Heart left ventricle (tissue), 16 donors: Measurements from ENCODE around the gene KLHL29. TPM values are rescaled to one million over a fixed set of nuclear protein-coding genes. Genes with fewer than 3 reads are reported as not detected.

Source experiments
- ATAC-seq, 4 donors: fragments of 200-7000 bp; cut with Tn5 transposase; one replicate each; pipeline ENCODE4 v1.9.1; 2020 to 2022; ENCODE audit warnings: moderate library complexity in 4 of 4, mild to moderate bottlenecking in 3 of 4, moderate number of reproducible peaks in 1 of 4
- DNase-seq, 5 donors: peaks; one replicate each; pipeline ENCODE4 v3.0.0-alpha.2; 2020
- H3K27ac ChIP-seq, 12 donors: fragments of 200-600 bp; sonication (generic) in 4 of 12; one replicate each; pipeline versions ENCODE4 v1.5.0 to v1.8.0; 2016 to 2022; ENCODE audit warnings: mild to moderate bottlenecking in 2 of 12
- H3K27me3 ChIP-seq, 9 donors: fragments of 200-600 bp; sonication (generic) in 2 of 9; one replicate each; pipeline versions ENCODE4 v1.5.1 to v1.8.0; 2016 to 2022; ENCODE audit warnings: mild to moderate bottlenecking in 3 of 9
- H3K36me3 ChIP-seq, 9 donors: fragments of 200-600 bp; sonication (generic) in 2 of 9; one replicate each; pipeline versions ENCODE4 v1.5.0 to v1.8.0; 2018 to 2022; ENCODE audit warnings: mild to moderate bottlenecking in 2 of 9
- H3K4me1 ChIP-seq, 12 donors: fragments of 200-600 bp; sonication (generic) in 4 of 12; one replicate each; pipeline versions ENCODE4 v1.5.0 to v1.8.0; 2016 to 2022; ENCODE audit warnings: mild to moderate bottlenecking in 3 of 12
- H3K4me3 ChIP-seq, 12 donors: fragments of 200-600 bp; sonication (generic) in 4 of 12; one replicate each; pipeline versions ENCODE4 v1.5.0 to v1.8.0; 2017 to 2022; ENCODE audit warnings: mild to moderate bottlenecking in 9 of 12, moderate library complexity in 4 of 12
- H3K9me3 ChIP-seq, 12 donors: fragments of 200-600 bp; sonication (generic) in 4 of 12; one replicate each; pipeline versions ENCODE4 v1.5.0 to v1.8.0; 2016 to 2022; ENCODE audit warnings: mild to moderate bottlenecking in 1 of 12
- POLR2A ChIP-seq, 2 donors: fragments of 450-650 bp; IDR thresholded peaks; one replicate each; pipeline ENCODE4 v1.6.1; 2017; ENCODE audit warnings: antibody characterized with exemption in 2 of 2, mild to moderate bottlenecking in 2 of 2, moderate library complexity in 2 of 2
- WGBS, 4 donors: extraction: QIAGEN DNeasy Blood & Tissue Kit in 2 of 4; methylation state at CpG; one replicate each; pipeline versions ENCODE4 v1.1.5 to v1.1.7; 2013 to 2018; 5-methylcytosine and 5-hydroxymethylcytosine counted together
- intact Hi-C, 10 donors: fragments of 100-400 bp; cut with DNase I; formaldehyde crosslinking; loops; one replicate each; pipeline versions ENCODE4 v1.11.1 to v1.14.2; 2022
- polyA plus RNA-seq, 2 donors: library from polyadenylated mRNA; stranded (reverse); fragments of 200-250 nt; gene quantifications; one replicate each; pipeline ENCODE4 v1.2.3, GENCODE V29; 2013
- total RNA-seq, 9 donors: library from RNA; depleted of rRNA in 2 of 9; stranded (reverse); fragments of >200 nt in 2 of 9; fragmentation: NEBNext Ultra II Directional in 3 of 9; extraction: Animal tissue kit (Norgen Biotek cat#: 25700) in 3 of 9; gene quantifications; one replicate each; pipeline versions ENCODE4 v1.1.0 to v1.2.4, GENCODE V29; 2016 to 2023
- TF ChIP-seq, protein P1 (sequence below), 12 donors: fragments of 200-600 bp; sonication (generic) in 4 of 12; IDR thresholded peaks; one replicate each; pipeline versions ENCODE4 v1.5.0 to v1.8.0; 2018 to 2022; ENCODE audit warnings: antibody characterized with exemption in 12 of 12, mild to moderate bottlenecking in 5 of 12
- donor health status: ischemic (EF 13 %, LVEDD 7.1; RV severe dilation, severe dysfunction).
- donor health status: healthy with polysubstance abuse.
- donor health status: DM: no; HTN: yes; CAD: no.
- donor health status: DM: no; HTN: no; CAD: no.
- donor health status: ischemic (EF 25% LVEDD 6.9; RV normal size, moderate dysfunction).
- donor health status: ischemic (EF 25% LVEDD 5.7; RV mildly dilated, moderate dysfunction).
- donor health status: healthy.
- donor health status: DM: yes; HTN: yes; CAD: no.
- donor health status: ischemic (EF 35%, LVEDD 5.7; RV mildly dilated, moderate dysfunction).
- donor health status: nonischemic (EF 11% LVEDD 7.7; RV severe dilation, severe dysfunction).
- donor health status: DM: yes; HTN: yes; CAD: no.
- donor health status: PGD.
- donor health status: ischemic (EF 29% LVEDD 5.4; RV normal size, mild dysfunction).
- donor health status: nonischemic (EF 23%, LVEDD 6.1; RV moderate dilation, normal function).

Gene KLHL29
- total and polyA plus RNA-seq, 11 donors = 0.74 to 2.7 (median 1.1) TPM

DNA sequence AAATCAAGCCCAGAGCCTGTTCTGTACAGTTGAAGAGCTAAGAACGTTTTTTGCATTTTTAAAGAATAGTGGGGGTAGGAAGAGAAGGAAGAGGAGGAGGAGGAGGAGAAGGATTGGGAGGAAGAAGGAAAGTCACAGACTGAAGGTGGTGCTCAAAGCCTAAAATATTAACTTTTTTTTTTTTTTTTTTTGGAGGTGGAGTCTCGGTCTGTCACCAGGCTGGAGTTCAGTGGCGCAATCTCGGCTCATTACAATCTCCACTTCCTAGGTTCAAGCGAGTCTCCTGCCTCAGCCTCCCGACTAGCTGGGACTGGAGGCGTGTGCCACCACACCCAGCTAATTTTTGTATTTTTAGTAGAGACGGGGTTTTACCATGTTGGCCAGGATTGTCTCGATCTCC, 18.3 kb upstream of the KLHL29 start:
- WGBS, 4 donors = 62 to 66% (median 62%) methylated on average over 9 of the region's 9 CpGs
- H3K36me3 ChIP-seq = no peaks in the 10 kb centered on the region
- no peak for TF ChIP-seq POLR2A (IDR thresholded peaks at IDR 0.05)
- TF ChIP-seq, protein P1, sequence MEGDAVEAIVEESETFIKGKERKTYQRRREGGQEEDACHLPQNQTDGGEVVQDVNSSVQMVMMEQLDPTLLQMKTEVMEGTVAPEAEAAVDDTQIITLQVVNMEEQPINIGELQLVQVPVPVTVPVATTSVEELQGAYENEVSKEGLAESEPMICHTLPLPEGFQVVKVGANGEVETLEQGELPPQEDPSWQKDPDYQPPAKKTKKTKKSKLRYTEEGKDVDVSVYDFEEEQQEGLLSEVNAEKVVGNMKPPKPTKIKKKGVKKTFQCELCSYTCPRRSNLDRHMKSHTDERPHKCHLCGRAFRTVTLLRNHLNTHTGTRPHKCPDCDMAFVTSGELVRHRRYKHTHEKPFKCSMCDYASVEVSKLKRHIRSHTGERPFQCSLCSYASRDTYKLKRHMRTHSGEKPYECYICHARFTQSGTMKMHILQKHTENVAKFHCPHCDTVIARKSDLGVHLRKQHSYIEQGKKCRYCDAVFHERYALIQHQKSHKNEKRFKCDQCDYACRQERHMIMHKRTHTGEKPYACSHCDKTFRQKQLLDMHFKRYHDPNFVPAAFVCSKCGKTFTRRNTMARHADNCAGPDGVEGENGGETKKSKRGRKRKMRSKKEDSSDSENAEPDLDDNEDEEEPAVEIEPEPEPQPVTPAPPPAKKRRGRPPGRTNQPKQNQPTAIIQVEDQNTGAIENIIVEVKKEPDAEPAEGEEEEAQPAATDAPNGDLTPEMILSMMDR (IDR thresholded peaks at IDR 0.05) = no peak
- intact Hi-C loops = no loop called here
- no peak overlapping the region for H3K4me3 ChIP-seq
- H3K27me3 ChIP-seq = peaks cover 0 to 19% (median 0%) of the 10 kb centered on the region in 9 donors
- ATAC-seq = no peak
- H3K9me3 ChIP-seq = no peaks in the 10 kb centered on the region
- no peak overlapping the region for H3K27ac ChIP-seq
- H3K4me1 ChIP-seq = no peaks in the 10 kb centered on the region
- no peak for DNase-seq

DNA sequence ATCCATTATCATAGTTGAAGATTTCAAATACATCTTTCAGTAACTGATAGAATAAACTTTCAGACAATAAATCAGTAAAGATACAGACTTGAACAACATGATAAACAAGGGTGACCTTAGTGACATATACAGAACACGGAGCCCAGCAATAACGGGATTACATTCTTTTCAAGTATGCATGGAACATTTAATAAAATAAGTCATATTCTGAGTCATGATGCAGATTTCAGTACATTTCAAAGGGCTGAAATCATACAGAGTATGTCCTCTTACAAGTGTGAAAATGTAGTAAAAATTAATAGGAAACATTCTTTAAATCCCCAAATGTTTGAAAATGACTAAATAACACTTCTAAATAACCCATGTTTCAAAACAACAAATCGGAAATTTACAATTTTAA, 17.2 kb upstream of the KLHL29 start:
- peaks cover 0 to 19% (median 0%) of the 10 kb centered on the region in 9 donors for H3K27me3 ChIP-seq
- intact Hi-C loops = no loop called here
- ATAC-seq = no peak
- no peak overlapping the region for H3K27ac ChIP-seq
- no peaks in the 10 kb centered on the region for H3K9me3 ChIP-seq
- DNase-seq = no peak
- no peak overlapping the region for H3K4me3 ChIP-seq
- no peaks in the 10 kb centered on the region for H3K36me3 ChIP-seq
- H3K4me1 ChIP-seq = no peaks in the 10 kb centered on the region
- TF ChIP-seq POLR2A (IDR thresholded peaks at IDR 0.05) = no peak
- TF ChIP-seq, protein P1 (IDR thresholded peaks at IDR 0.05) = no peak
- 69 to 75% (median 74%) methylated on average over 3 of the region's 3 CpGs for WGBS, 4 donors

DNA sequence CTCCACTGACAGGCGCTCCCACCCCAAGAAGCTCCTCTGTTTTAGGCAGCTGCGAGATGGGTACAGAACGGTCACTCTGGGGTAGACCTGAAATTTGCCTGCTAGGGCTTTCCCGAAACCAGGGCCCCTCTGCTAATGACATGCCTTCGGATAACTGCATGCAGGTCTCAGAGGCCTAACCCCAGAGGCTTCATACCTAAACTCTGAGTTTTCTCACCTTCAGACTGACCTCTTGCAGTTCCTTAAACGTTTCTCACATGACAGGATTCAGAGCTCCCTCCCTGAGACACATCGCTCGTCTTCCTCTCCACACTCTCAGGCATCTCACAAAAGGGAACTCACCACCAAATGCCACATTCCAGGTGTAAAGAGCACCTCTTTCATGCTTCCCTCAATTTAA, 11.3 kb upstream of the KLHL29 start:
- ATAC-seq (no peak), DNase-seq (no peak)
- Histone ChIP-seq H3K4me1 (no peaks in the 10 kb centered on the region), H3K4me3 (no peak overlapping the region), H3K36me3 (no peaks in the 10 kb centered on the region), H3K9me3 (no peaks in the 10 kb centered on the region), H3K27me3 (peaks cover 0 to 22% (median 0%) of the 10 kb centered on the region in 9 donors), H3K27ac (no peak overlapping the region)
- no peak for TF ChIP-seq POLR2A (IDR thresholded peaks at IDR 0.05)
- TF ChIP-seq, protein P1 (IDR thresholded peaks at IDR 0.05) = no peak
- intact Hi-C loops = loop anchor here in 1 of 10 donors (10.0 kb wide), 1 partner anchor 381 kb away; no protein-coding TSS in a partner anchor
- 81 to 89% (median 85%) methylated on average over 8 of the region's 8 CpGs for WGBS, 4 donors

DNA sequence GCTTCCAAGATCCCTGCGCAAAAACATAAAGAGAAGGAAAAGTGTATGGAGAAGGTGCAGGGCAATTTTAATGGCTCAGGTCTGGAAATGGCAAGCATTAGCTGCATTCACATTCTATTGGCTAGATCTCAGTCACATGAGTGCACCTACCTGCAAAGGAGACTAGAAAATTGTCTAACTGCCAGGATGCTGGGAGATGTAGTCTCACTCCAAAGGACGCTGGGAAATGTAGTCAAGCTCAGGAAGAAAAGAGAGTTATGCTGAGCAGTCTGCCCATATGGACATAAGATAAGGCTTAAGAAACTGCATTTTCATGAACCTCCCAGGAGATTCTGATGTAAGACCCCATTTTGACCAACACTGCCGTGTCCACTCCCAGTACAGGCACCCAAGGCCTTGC, 9.5 kb upstream of the KLHL29 start:
- peaks cover 0 to 5% (median 0%) of the 10 kb centered on the region in 12 donors for H3K4me1 ChIP-seq
- DNase-seq = no peak
- no peak for ATAC-seq
- H3K27ac ChIP-seq = no peak overlapping the region
- H3K4me3 ChIP-seq = no peak overlapping the region
- peaks cover 0 to 27% (median 0%) of the 10 kb centered on the region in 9 donors for H3K27me3 ChIP-seq
- TF ChIP-seq, protein P1 (IDR thresholded peaks at IDR 0.05) = no peak
- TF ChIP-seq POLR2A (IDR thresholded peaks at IDR 0.05) = no peak
- intact Hi-C loops = loop anchor here in 1 of 10 donors (10.0 kb wide), 1 partner anchor 379 kb away; no protein-coding TSS in a partner anchor
- no peaks in the 10 kb centered on the region for H3K36me3 ChIP-seq
- 77 to 88% (median 84%) methylated on average over 3 of the region's 3 CpGs for WGBS, 4 donors
- H3K9me3 ChIP-seq = no peaks in the 10 kb centered on the region
